B cell (primary cell): Measurements from ENCODE around the gene MAPKAP1. TPM values are rescaled to one million over a fixed set of nuclear protein-coding genes. Genes with fewer than 3 reads are reported as not detected.

Experiments used
- ATAC-seq: fragments of 200-7000 bp; cut with Tn5 transposase; one replicate; pipeline ENCODE4 v1.10.0; 2021; ENCODE audit warnings: low read depth, mild to moderate bottlenecking, moderate number of reproducible peaks, moderate library complexity
- CTCF ChIA-PET: fragments of 350-600 bp; sonication (Branson Sonifier 250); formaldehyde crosslinking; loops from one replicate; lab custom pipeline; 2021; ENCODE audit warnings: antibody characterized with exemption, inconsistent platforms; lab: Charles Lee
- POLR2A ChIA-PET: fragments of 350-600 bp; sonication (Branson Sonifier 250); formaldehyde crosslinking; loops from one replicate; lab custom pipeline; 2021; ENCODE audit warnings: antibody characterized with exemption; lab: Charles Lee
- DNase-seq: peaks from one replicate; pipeline ENCODE4 v3.0.0; 2013
- H2AFZ ChIP-seq: 2 replicates; pipeline ENCODE4 v1.6.1; 2012; ENCODE audit warnings: mild to moderate bottlenecking, low read depth, low read length; ENCODE audit not compliant: insufficient read depth, poor library complexity, severe bottlenecking
- H3K27ac ChIP-seq, 2 donors: 1 replicate in 1 of 2; 2 replicates in 1 of 2; pipeline ENCODE4 v1.5.1; 2012 to 2013; ENCODE audit warnings: low read length in 2 of 2, mild to moderate bottlenecking in 2 of 2, moderate library complexity in 1 of 2
- H3K27me3 ChIP-seq, 4 experiments: fragments of 200-600 bp in 1 of 4; sonication (generic) in 1 of 4; replicated peaks in 1 of 4; 1 replicate in 2 of 4; 2 replicates in 2 of 4; pipeline versions ENCODE4 v1.6.1 to v1.7.0; 2013 to 2016; ENCODE audit warnings: low read length in 3 of 4, mild to moderate bottlenecking in 2 of 4, mixed read lengths in 1 of 4, moderate library complexity in 1 of 4; ENCODE audit not compliant: insufficient read depth in 4 of 4, control insufficient read depth in 3 of 4; ENCODE audit errors: control extremely low read depth in 1 of 4
- H3K36me3 ChIP-seq, 2 experiments: replicated peaks in 1 of 2; 1 replicate in 1 of 2; 2 replicates in 1 of 2; pipeline versions ENCODE4 v1.6.1 to v1.7.1; 2013; ENCODE audit warnings: low read length in 1 of 2; ENCODE audit not compliant: insufficient read depth in 2 of 2, control insufficient read depth in 1 of 2; ENCODE audit errors: control extremely low read depth in 1 of 2, extremely low read depth in 1 of 2
- H3K4me1 ChIP-seq, 2 donors: fragments of 200-600 bp in 1 of 2; sonication (generic) in 1 of 2; 1 replicate in 1 of 2; 2 replicates in 1 of 2; pipeline versions ENCODE4 v1.5.1 to v1.6.1; 2013 to 2017; ENCODE audit warnings: low read length in 2 of 2; ENCODE audit not compliant: control insufficient read depth in 2 of 2, insufficient read depth in 2 of 2
- H3K4me2 ChIP-seq: replicated peaks from 2 replicates; pipeline ENCODE3; 2012; ENCODE audit warnings: mild to moderate bottlenecking, low read depth, low read length; ENCODE audit not compliant: poor library complexity, severe bottlenecking
- H3K4me3 ChIP-seq, 5 experiments: fragments of 200-600 bp in 1 of 5; sonication (generic) in 1 of 5; 1 replicate in 3 of 5; 2 replicates in 2 of 5; pipeline versions ENCODE4 v1.5.1 to v1.7.0; 2011 to 2016; ENCODE audit warnings: low read length in 4 of 5, mild to moderate bottlenecking in 4 of 5, low read depth in 2 of 5, control low read depth in 1 of 5, moderate library complexity in 1 of 5; ENCODE audit not compliant: insufficient read depth in 1 of 5; ENCODE audit errors: control extremely low read depth in 1 of 5, extremely low read depth in 1 of 5
- H3K79me2 ChIP-seq: fragments of 200-600 bp; sonication (generic); one replicate; pipeline ENCODE4 v1.6.0; 2016; ENCODE audit warnings: low read length; ENCODE audit not compliant: control insufficient read depth, insufficient read depth
- H3K9ac ChIP-seq: fragments of 200-600 bp; sonication (generic); 2 replicates; pipeline ENCODE4 v1.6.1; 2017; ENCODE audit warnings: mild to moderate bottlenecking, low read length, moderate library complexity
- H3K9me3 ChIP-seq, 3 donors: one replicate each; pipeline versions ENCODE4 v1.6.1 to v1.7.1; 2013; ENCODE audit warnings: low read length in 2 of 3; ENCODE audit not compliant: control insufficient read depth in 2 of 3, insufficient read depth in 1 of 3; ENCODE audit errors: control extremely low read depth in 1 of 3
- H4K20me1 ChIP-seq: 2 replicates; pipeline ENCODE4 v1.6.0; 2012; ENCODE audit warnings: mild to moderate bottlenecking, low read length; ENCODE audit not compliant: insufficient read depth, control insufficient read depth, poor library complexity, severe bottlenecking
- H3K27ac Mint-ChIP-seq: one replicate; pipeline ENCODE4 v1.8.0; 2021; ENCODE audit warnings: mixed read lengths
- H3K27me3 Mint-ChIP-seq: one replicate; pipeline ENCODE4 v1.8.0; 2021; ENCODE audit warnings: mixed read lengths
- H3K4me1 Mint-ChIP-seq: one replicate; pipeline ENCODE4 v1.8.0; 2021; ENCODE audit warnings: mixed read lengths
- H3K4me3 Mint-ChIP-seq: one replicate; pipeline ENCODE4 v1.8.0; 2021; ENCODE audit warnings: mixed read lengths
- H3K9me3 Mint-ChIP-seq: one replicate; pipeline ENCODE4 v1.8.0; 2022; ENCODE audit warnings: mixed read lengths; ENCODE audit not compliant: insufficient read depth
- EZH2 ChIP-seq: IDR thresholded peaks from 2 replicates; pipeline ENCODE4 v1.6.1; 2012; ENCODE audit warnings: borderline replicate concordance, low read depth, mild to moderate bottlenecking, moderate library complexity, low read length; ENCODE audit not compliant: insufficient read depth, poor library complexity, severe bottlenecking
- WGBS: methylation state at CpG from one replicate; pipeline ENCODE4 v1.1.5; 2013; ENCODE audit warnings: missing lambda C conversion rate; ENCODE audit not compliant: insufficient coverage; 5-methylcytosine and 5-hydroxymethylcytosine counted together
- intact Hi-C: fragments of 100-400 bp; cut with micrococcal nuclease; formaldehyde crosslinking; loops from one replicate; pipeline ENCODE4 v1.10.0; 2022
- polyA plus RNA-seq: library from polyadenylated mRNA; depleted of rRNA; stranded (reverse); fragments of >200 nt; gene quantifications from 2 replicates; pipeline ENCODE4 v1.2.3, GENCODE V29; 2012
- total RNA-seq, 2 donors: library from RNA; stranded (reverse); fragments of 120-200 nt in 1 of 2; gene quantifications; 1 replicate in 1 of 2; 2 replicates in 1 of 2; pipeline versions ENCODE4 v1.2.3 to v1.2.4, GENCODE V29; 2013 to 2022
- TF ChIP-seq, protein P1 (sequence below): fragments of 200-600 bp; IDR thresholded peaks from one replicate; pipeline ENCODE4 v1.8.0; 2022; ENCODE audit warnings: antibody characterized with exemption, mild to moderate bottlenecking

MAPKAP1 gene
- total and polyA plus RNA-seq, 2 donors (not counting 1 experiment from before 2014, with no cell fraction given), result 51.6 to 62.4 TPM

DNA sequence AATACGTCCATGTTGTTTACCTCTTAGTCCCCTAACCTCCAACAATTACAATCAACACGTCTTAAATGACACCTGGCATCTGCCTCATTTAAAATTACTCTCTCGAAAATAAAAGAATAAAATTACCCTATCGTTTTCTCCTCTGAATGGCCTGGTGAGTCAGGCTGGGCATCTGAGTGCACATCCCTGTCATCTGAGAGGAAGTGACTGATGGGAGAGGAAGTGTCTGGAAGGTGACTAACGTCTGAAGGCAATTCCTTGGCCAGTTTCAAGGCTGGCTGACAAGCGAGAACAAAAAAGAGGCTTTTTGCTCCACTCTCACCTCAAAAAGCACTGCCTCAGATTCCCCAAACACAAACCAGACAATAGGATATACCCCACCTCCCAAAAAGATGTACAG is 57.7 kb downstream of the MAPKAP1 start:
- no peaks in the 10 kb centered on the region for H3K36me3 ChIP-seq
- H3K79me2 ChIP-seq, result peaks cover 54% of the 10 kb centered on the region
- CTCF ChIA-PET, result interaction anchor here (1.4 to 2.8 kb wide), 3 partner anchors 16 to 91 kb away, joined by 5 to 18 read pairs (median 9); no protein-coding TSS in a partner anchor
- H3K9ac ChIP-seq, result peak overlapping the region; percentile 58
- no peaks in the 10 kb centered on the region for H4K20me1 ChIP-seq
- Mint-ChIP-seq H3K4me3 (peak overlapping the region; percentile 67), H3K9me3 (no peaks in the 10 kb centered on the region), H3K27ac (peak overlapping the region; percentile 83), H3K27me3 (no peaks in the 10 kb centered on the region), H3K4me1 (peaks cover 90% of the 10 kb centered on the region)
- H3K4me3 ChIP-seq, result peak overlapping the region in 1 of 5 experiments; percentile 55
- POLR2A ChIA-PET, result interaction anchor here (1.1 kb wide), 1 partner anchor 11 kb away, joined by 3 read pairs; no protein-coding TSS in a partner anchor
- WGBS, result 33% methylated on average over 1 of the region's 6 CpGs
- no peaks in the 10 kb centered on the region for H3K27me3 ChIP-seq
- peak; percentile 44 for DNase-seq
- H3K27ac ChIP-seq, result peak overlapping the region; percentile 81 to 95
- no peaks in the 10 kb centered on the region for H3K9me3 ChIP-seq
- no peak for ATAC-seq
- intact Hi-C loops, result loop anchor here (5.0 kb wide), 1 partner anchor 202 kb away; no protein-coding TSS in a partner anchor
- H3K4me2 ChIP-seq, result peak overlapping the region; percentile 73
- TF ChIP-seq EZH2, result no peak
- TF ChIP-seq, protein P1, sequence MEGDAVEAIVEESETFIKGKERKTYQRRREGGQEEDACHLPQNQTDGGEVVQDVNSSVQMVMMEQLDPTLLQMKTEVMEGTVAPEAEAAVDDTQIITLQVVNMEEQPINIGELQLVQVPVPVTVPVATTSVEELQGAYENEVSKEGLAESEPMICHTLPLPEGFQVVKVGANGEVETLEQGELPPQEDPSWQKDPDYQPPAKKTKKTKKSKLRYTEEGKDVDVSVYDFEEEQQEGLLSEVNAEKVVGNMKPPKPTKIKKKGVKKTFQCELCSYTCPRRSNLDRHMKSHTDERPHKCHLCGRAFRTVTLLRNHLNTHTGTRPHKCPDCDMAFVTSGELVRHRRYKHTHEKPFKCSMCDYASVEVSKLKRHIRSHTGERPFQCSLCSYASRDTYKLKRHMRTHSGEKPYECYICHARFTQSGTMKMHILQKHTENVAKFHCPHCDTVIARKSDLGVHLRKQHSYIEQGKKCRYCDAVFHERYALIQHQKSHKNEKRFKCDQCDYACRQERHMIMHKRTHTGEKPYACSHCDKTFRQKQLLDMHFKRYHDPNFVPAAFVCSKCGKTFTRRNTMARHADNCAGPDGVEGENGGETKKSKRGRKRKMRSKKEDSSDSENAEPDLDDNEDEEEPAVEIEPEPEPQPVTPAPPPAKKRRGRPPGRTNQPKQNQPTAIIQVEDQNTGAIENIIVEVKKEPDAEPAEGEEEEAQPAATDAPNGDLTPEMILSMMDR, result no peak
- peak overlapping the region; percentile 37 for H2AFZ ChIP-seq
- H3K4me1 ChIP-seq, result peaks cover 79 to 88% of the 10 kb centered on the region in 2 donors

DNA sequence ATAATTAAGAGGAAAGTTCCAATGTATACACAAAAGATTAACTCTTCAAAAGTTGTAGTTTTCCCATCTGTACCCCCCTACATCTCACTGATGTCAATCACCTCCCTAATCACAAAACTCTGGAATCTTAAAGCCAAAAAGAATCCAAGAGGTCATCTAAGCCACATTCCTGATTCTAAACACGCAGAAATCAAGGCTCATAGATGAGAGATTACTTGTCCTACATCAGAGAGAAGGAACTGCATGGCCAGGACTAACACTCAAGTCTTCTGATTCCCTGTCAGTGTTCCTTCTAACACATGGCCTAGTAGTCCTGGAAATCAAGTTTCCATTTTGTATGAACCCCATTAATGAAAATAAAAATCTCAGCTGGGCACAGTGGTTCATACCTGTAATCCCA is 58.7 kb downstream of the MAPKAP1 start:
- no peaks in the 10 kb centered on the region for H3K27me3 Mint-ChIP-seq
- ChIA-PET CTCF (interaction anchor here (2.8 kb wide), 1 partner anchor 15 kb away, joined by 18 read pairs; no protein-coding TSS in a partner anchor), POLR2A (interaction anchor here (0.6 kb wide), 1 partner anchor 649 kb away, joined by 3 read pairs; no protein-coding TSS in a partner anchor)
- Histone ChIP-seq H3K36me3 (no peaks in the 10 kb centered on the region), H3K27ac (peak overlapping the region; percentile 8 to 95), H3K79me2 (peaks cover 62% of the 10 kb centered on the region), H3K4me1 (peaks cover 79 to 90% of the 10 kb centered on the region in 2 donors), H3K9ac (no peak overlapping the region), H3K27me3 (no peaks in the 10 kb centered on the region), H3K4me3 (no peak overlapping the region), H3K4me2 (peak overlapping the region; percentile 9), H4K20me1 (no peaks in the 10 kb centered on the region), H3K9me3 (no peaks in the 10 kb centered on the region), H2AFZ (no peak overlapping the region)
- peaks cover 89% of the 10 kb centered on the region for H3K4me1 Mint-ChIP-seq
- peak overlapping the region; percentile 55 for H3K4me3 Mint-ChIP-seq
- DNase-seq (no peak), ATAC-seq (no peak)
- peak overlapping the region; percentile 82 for H3K27ac Mint-ChIP-seq
- H3K9me3 Mint-ChIP-seq, result no peaks in the 10 kb centered on the region
- intact Hi-C loops, result loop anchor here (5.0 kb wide), 1 partner anchor 201 kb away; no protein-coding TSS in a partner anchor
- TF ChIP-seq, protein P1, result no peak
- no peak for TF ChIP-seq EZH2
- WGBS, result 100% methylated on average over 1 of the region's 1 CpG
